Type B pancreatic cell (in vitro differentiated cells): ENCODE data around the gene ADCY2. TPM values are rescaled to one million over a fixed set of nuclear protein-coding genes. Genes with fewer than 3 reads are reported as not detected.
A peak's percentile ranks its signal among the peaks of the same experiment; 100 is the strongest.

Experiments used
- DNase-seq: peaks from one replicate; pipeline ENCODE4 v3.0.0; 2021; ENCODE audit warnings: mixed read lengths; ENCODE audit not compliant: unreplicated experiment; ENCODE audit errors: extremely low spot score
- H3K27ac Mint-ChIP-seq: 2 replicates; pipeline ENCODE4 v1.8.0; 2021; ENCODE audit warnings: mild to moderate bottlenecking, mixed read lengths
- H3K27me3 Mint-ChIP-seq: 2 replicates; pipeline ENCODE4 v1.8.0; 2021; ENCODE audit warnings: mixed read lengths
- H3K36me3 Mint-ChIP-seq: 2 replicates; pipeline ENCODE4 v1.8.0; 2021; ENCODE audit warnings: mixed read lengths
- H3K4me1 Mint-ChIP-seq: one replicate; pipeline ENCODE4 v1.8.0; 2021; ENCODE audit warnings: mixed read lengths; ENCODE audit not compliant: unreplicated experiment
- H3K4me3 Mint-ChIP-seq: 2 replicates; pipeline ENCODE4 v1.8.0; 2021; ENCODE audit warnings: mild to moderate bottlenecking, mixed read lengths
- H3K9me3 Mint-ChIP-seq: 2 replicates; pipeline ENCODE4 v1.8.0; 2021; ENCODE audit warnings: mixed read lengths
- CTCF ChIP-seq: fragments of 200-600 bp; sonication (generic); conservative IDR thresholded peaks from 2 replicates; pipeline ENCODE4 v1.5.0; 2021; ENCODE audit warnings: antibody characterized with exemption, mild to moderate bottlenecking
- total RNA-seq: library from RNA; stranded (reverse); gene quantifications from 2 replicates; pipeline ENCODE4 v1.2.1, GENCODE V29; 2021; ENCODE audit warnings: low replicate concordance

The ADCY2 gene
- total RNA-seq, 1 donor from 2014 or later: 79.7 TPM

GRCh38 chr5:7794823-7795222 is 398.9 kb downstream of the ADCY2 start:
- Mint-ChIP-seq H3K9me3 (no peaks in the 10 kb centered on the region), H3K36me3 (no peaks in the 10 kb centered on the region), H3K4me3 (no peak overlapping the region), H3K4me1 (no peaks in the 10 kb centered on the region), H3K27me3 (peaks cover 3% of the 10 kb centered on the region), H3K27ac (no peak overlapping the region)
- DNase-seq: no peak
- TF ChIP-seq CTCF: no peak

DNA sequence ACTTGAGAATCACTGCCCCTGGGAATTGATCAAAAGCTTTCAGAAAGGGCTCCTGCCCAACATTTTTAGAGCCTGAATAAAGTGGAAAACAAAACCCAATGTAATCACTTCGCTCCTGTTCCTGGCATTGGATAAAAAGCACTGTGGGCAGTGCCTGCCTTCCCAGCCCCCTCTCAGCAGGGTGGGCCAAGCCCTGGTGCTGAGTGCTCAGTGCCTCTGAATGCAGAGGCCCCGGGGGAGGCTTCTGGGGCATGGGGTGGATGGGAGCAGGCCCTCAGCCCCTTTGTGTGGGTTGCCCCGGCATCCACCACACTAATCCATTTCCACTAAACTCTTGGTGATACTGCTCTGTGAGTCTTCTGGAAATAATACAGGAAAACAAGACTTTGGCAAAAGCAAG is 399.4 kb downstream of the ADCY2 start:
- no peaks in the 10 kb centered on the region for H3K36me3 Mint-ChIP-seq
- TF ChIP-seq CTCF: no peak
- no peak overlapping the region for H3K27ac Mint-ChIP-seq
- H3K4me3 Mint-ChIP-seq: no peak overlapping the region
- no peaks in the 10 kb centered on the region for H3K9me3 Mint-ChIP-seq
- no peak for DNase-seq
- no peaks in the 10 kb centered on the region for H3K4me1 Mint-ChIP-seq
- H3K27me3 Mint-ChIP-seq: no peaks in the 10 kb centered on the region

DNA sequence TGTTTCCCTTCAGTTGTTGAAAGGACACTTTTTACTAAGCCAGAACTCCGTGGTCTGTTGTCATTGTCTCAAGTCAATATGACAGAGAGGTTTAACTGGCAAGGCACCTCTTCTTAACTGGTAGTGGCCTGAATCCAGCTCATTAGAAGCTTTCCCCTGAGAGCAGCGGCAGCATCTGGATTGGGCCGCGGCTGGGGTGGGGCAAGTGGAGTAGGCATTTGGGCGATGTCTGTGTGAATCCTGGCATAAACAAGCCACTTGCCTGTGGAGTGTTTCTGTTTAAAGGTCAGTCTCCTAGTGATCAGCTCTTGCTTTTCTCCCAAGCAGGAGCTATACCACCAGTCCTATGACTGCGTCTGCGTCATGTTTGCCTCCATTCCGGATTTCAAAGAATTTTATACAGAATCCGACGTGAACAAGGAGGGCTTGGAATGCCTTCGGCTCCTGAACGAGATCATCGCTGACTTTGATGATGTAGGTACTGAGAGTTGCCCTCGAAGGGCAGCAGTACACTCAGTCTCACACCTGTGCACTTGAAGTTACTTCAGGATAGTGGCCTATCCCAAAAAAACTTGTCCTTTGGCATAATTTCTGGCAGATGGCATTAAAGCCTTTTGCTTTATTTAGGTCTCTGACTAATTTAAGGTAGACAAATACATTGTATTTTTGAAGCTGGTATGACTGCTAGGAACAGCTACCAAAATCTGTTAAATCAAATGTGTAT is 406.1 kb downstream of the ADCY2 start:
- no peaks in the 10 kb centered on the region for H3K4me1 Mint-ChIP-seq
- no peak for TF ChIP-seq CTCF
- no peak overlapping the region for H3K4me3 Mint-ChIP-seq
- H3K27ac Mint-ChIP-seq: no peak overlapping the region
- no peaks in the 10 kb centered on the region for H3K9me3 Mint-ChIP-seq
- H3K27me3 Mint-ChIP-seq: no peaks in the 10 kb centered on the region
- no peak for DNase-seq
- no peaks in the 10 kb centered on the region for H3K36me3 Mint-ChIP-seq

DNA sequence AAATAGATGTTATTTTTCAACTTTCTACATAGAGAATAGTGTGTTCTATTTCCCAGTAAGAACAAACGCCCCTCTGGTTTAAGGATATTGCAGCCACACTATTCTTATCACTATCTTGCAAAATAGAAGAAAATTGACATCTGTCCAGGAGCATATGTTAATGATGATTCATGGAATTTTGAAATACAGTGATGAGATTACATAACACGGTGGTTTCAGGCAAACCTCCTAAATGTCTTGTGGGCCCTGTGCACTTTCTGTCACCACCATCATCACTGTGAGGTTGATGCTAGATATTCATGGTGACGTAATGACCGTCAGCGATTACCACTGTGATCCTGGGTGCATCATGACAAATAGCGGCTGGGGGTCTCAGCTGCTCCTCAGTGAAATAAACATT is 406.9 kb downstream of the ADCY2 start:
- Mint-ChIP-seq H3K27ac (no peak overlapping the region), H3K27me3 (no peaks in the 10 kb centered on the region), H3K4me3 (no peak overlapping the region), H3K36me3 (no peaks in the 10 kb centered on the region), H3K4me1 (no peaks in the 10 kb centered on the region), H3K9me3 (no peaks in the 10 kb centered on the region)
- no peak for TF ChIP-seq CTCF
- DNase-seq: no peak

GRCh38 chr5:7803937-7804336 is 408.0 kb downstream of the ADCY2 start:
- H3K36me3 Mint-ChIP-seq: no peaks in the 10 kb centered on the region
- H3K4me1 Mint-ChIP-seq: no peaks in the 10 kb centered on the region
- H3K9me3 Mint-ChIP-seq: no peaks in the 10 kb centered on the region
- TF ChIP-seq CTCF: no peak
- H3K27ac Mint-ChIP-seq: no peak overlapping the region
- no peak overlapping the region for H3K4me3 Mint-ChIP-seq
- peaks cover 5% of the 10 kb centered on the region for H3K27me3 Mint-ChIP-seq
- DNase-seq: no peak

- H3K27ac Mint-ChIP-seq: no peak overlapping the region
- no peaks in the 10 kb centered on the region for H3K9me3 Mint-ChIP-seq
- H3K27me3 Mint-ChIP-seq: peaks cover 9% of the 10 kb centered on the region
- TF ChIP-seq CTCF: peak; percentile 66
- no peak for DNase-seq
- H3K4me3 Mint-ChIP-seq: no peak overlapping the region
- H3K36me3 Mint-ChIP-seq: no peaks in the 10 kb centered on the region
- H3K4me1 Mint-ChIP-seq: no peaks in the 10 kb centered on the region
Measured at GRCh38 chr5:7805379-7805778, 409.4 kb downstream of the ADCY2 start.
